GM12878 (cell line): Measurements from ENCODE around the gene BIRC5. TPM values are rescaled to one million over a fixed set of nuclear protein-coding genes. Genes with fewer than 3 reads are reported as not detected.

Experiments used
- ATAC-seq: fragments of 200-7000 bp; cut with Tn5 transposase; 3 replicates; pipeline ENCODE4 v1.9.1; 2020; ENCODE audit warnings: mild to moderate bottlenecking, moderate library complexity
- BruUV-seq: library from RNA; stranded (reverse); fragments of 400-500 nt; replicated peaks from 2 replicates; lab custom pipeline; 2021; lab: Mats Ljungman, UMichigan
- CTCF ChIA-PET: fragments of 300-600 bp; sonication (Branson Sonifier 250); formaldehyde crosslinking; extraction: SDS; loops from one replicate; lab custom pipeline; 2021; ENCODE audit warnings: inconsistent platforms; lab: Yijun Ruan, JAX
- POLR2A ChIA-PET: fragments of 350-600 bp; formaldehyde crosslinking; extraction: SDS; loops from one replicate; lab custom pipeline; 2021; ENCODE audit warnings: inconsistent platforms; lab: Charles Lee
- RAD21 ChIA-PET: fragments of 300-600 bp; sonication (Branson Sonifier 250); formaldehyde crosslinking; loops from one replicate; lab custom pipeline; 2023; ENCODE audit warnings: antibody characterized with exemption; ENCODE audit not compliant: unreplicated experiment; lab: Charles Lee
- SMC1A ChIA-PET: fragments of 300-600 bp; sonication (Branson Sonifier 250); formaldehyde crosslinking; loops from one replicate; lab custom pipeline; 2023; ENCODE audit not compliant: unreplicated experiment, uncharacterized antibody; lab: Charles Lee
- DNase-seq: peaks from one replicate; pipeline ENCODE4 v3.0.0-alpha.2; 2011; ENCODE audit warnings: low read depth, low spot score
- FAIRE-seq: peaks from 3 replicates; lab custom pipeline; 2011; peaks lifted over from hg19 to GRCh38; lab: Jason Lieb, UNC
- H2AFZ ChIP-seq: 2 replicates; pipeline ENCODE4 v1.6.0; 2011; ENCODE audit warnings: low read depth, low read length, control low read depth; ENCODE audit not compliant: control insufficient read depth
- H3K27ac ChIP-seq: 2 replicates; pipeline ENCODE4 v1.5.1; 2011; ENCODE audit warnings: control low read depth; ENCODE audit not compliant: control insufficient read depth, insufficient read depth
- H3K27me3 ChIP-seq, 2 experiments: replicated peaks in 1 of 2; 2 replicates each; pipeline versions ENCODE4 v1.6.0 to v1.6.1; 2011; ENCODE audit warnings: low read length in 1 of 2; ENCODE audit not compliant: control insufficient read depth in 2 of 2, insufficient read depth in 2 of 2
- H3K36me3 ChIP-seq, 2 experiments: 2 replicates each; pipeline ENCODE4 v1.5.1; 2011; ENCODE audit warnings: low read length in 1 of 2; ENCODE audit not compliant: control insufficient read depth in 2 of 2, insufficient read depth in 2 of 2
- H3K4me1 ChIP-seq: 2 replicates; pipeline ENCODE4 v1.6.1; 2011; ENCODE audit warnings: mild to moderate bottlenecking, low read length, moderate library complexity, mixed read lengths; ENCODE audit not compliant: control insufficient read depth, insufficient read depth
- H3K4me2 ChIP-seq: 2 replicates; pipeline ENCODE4 v1.6.0; 2011; ENCODE audit warnings: control low read depth; ENCODE audit not compliant: control insufficient read depth, insufficient read depth
- H3K4me3 ChIP-seq: fragments of 200-600 bp; sonication (generic); 2 replicates; pipeline ENCODE4 v1.5.1; 2016
- H3K79me2 ChIP-seq: 2 replicates; pipeline ENCODE4 v1.6.0; 2011; ENCODE audit warnings: low read length; ENCODE audit not compliant: control insufficient read depth, insufficient read depth
- H3K9ac ChIP-seq: 2 replicates; pipeline ENCODE4 v1.8.0; 2011; ENCODE audit warnings: low read length, control low read depth, mixed read lengths; ENCODE audit not compliant: control insufficient read depth, insufficient read depth
- H3K9me3 ChIP-seq: replicated peaks from 3 replicates; pipeline ENCODE4 v1.5.1; 2011; ENCODE audit warnings: mild to moderate bottlenecking, low read length; ENCODE audit not compliant: control insufficient read depth, insufficient read depth
- H4K20me1 ChIP-seq: 2 replicates; pipeline ENCODE4 v1.6.0; 2011; ENCODE audit not compliant: control insufficient read depth, insufficient read depth
- CEBPZ ChIP-seq: fragments of 150-350 bp; IDR thresholded peaks from 2 replicates; pipeline ENCODE4 v1.6.1; 2016; ENCODE audit warnings: low read depth, low read length
- CREM ChIP-seq: IDR thresholded peaks from 2 replicates; pipeline ENCODE4 v1.6.1; 2014; ENCODE audit warnings: antibody characterized with exemption, low read depth
- EED ChIP-seq: sonication (generic); IDR thresholded peaks from 2 replicates; pipeline ENCODE4 v1.6.1; 2016; ENCODE audit warnings: antibody characterized with exemption, low read depth
- FOXM1 ChIP-seq: IDR thresholded peaks from 2 replicates; pipeline ENCODE4 v1.6.1; 2012; ENCODE audit warnings: low read depth, mild to moderate bottlenecking, inconsistent platforms, low read length, moderate library complexity
- HCFC1 ChIP-seq: fragments of 150-350 bp; IDR thresholded peaks from 2 replicates; pipeline ENCODE4 v1.6.1; 2014; ENCODE audit warnings: low read length
- IRF4 ChIP-seq: IDR thresholded peaks from 2 replicates; pipeline ENCODE4 v1.6.1; 2011; ENCODE audit warnings: low read depth, low read length
- MEF2A ChIP-seq: IDR thresholded peaks from 2 replicates; pipeline ENCODE4 v1.6.1; 2011; ENCODE audit warnings: low read depth, mild to moderate bottlenecking, low read length, moderate library complexity; ENCODE audit not compliant: insufficient read depth
- POLR2A ChIP-seq: IDR thresholded peaks from 2 replicates; pipeline ENCODE4 v1.6.1; 2011; ENCODE audit warnings: low read depth, mild to moderate bottlenecking, low read length
- RUNX3 ChIP-seq: IDR thresholded peaks from 2 replicates; pipeline ENCODE4 v1.6.1; 2012; ENCODE audit warnings: low read length, inconsistent platforms
- ZBTB4 ChIP-seq: fragments of 450-650 bp; formaldehyde crosslinking; IDR thresholded peaks from 2 replicates; pipeline ENCODE4 v1.4.0; 2022; ENCODE audit warnings: mild to moderate bottlenecking, moderate library complexity
- ZZZ3 ChIP-seq: IDR thresholded peaks from 2 replicates; pipeline ENCODE4 v1.6.1; 2011; ENCODE audit warnings: low read depth; ENCODE audit not compliant: control insufficient read depth, insufficient read length
- WGBS: methylation state at CpG from one replicate; pipeline ENCODE4 v1.1.6; 2016; ENCODE audit warnings: low lambda C conversion rate; ENCODE audit not compliant: insufficient replicate concordance, insufficient coverage; ENCODE audit errors: missing lambda C conversion rate; 5-methylcytosine and 5-hydroxymethylcytosine counted together
- in situ Hi-C: fragments of 300-500 bp; cut with MboI; formaldehyde crosslinking; loops from 9 replicates; pipeline ENCODE4 v1.14.3; 2018; ENCODE audit warnings: mixed read lengths
- intact Hi-C: fragments of 100-400 bp; cut with micrococcal nuclease; formaldehyde crosslinking; loops from one replicate; pipeline ENCODE4 v1.14.2; 2022; ENCODE audit not compliant: unreplicated experiment
- polyA plus RNA-seq, 11 experiments: library from polyadenylated mRNA; depleted of rRNA in 4 of 11; unstranded in 6 of 11; stranded (reverse) in 5 of 11; fragments of >200 nt; fragmentation: Nextera tagmentation in 4 of 11; fragmentation: Illumina TruSeq in 1 of 11; extraction: Ambion mirVana in 4 of 11; extraction: Trizol in 1 of 11; gene quantifications; 1 replicate in 1 of 11; 2 replicates in 10 of 11; pipeline versions ENCODE4 v1.2.1 to v1.2.3, GENCODE V29; 2011 to 2016; ENCODE audit warnings: inconsistent platforms in 2 of 11, missing spikeins in 2 of 11, low read depth in 1 of 11
- total RNA-seq, 4 experiments: library from RNA; depleted of rRNA in 3 of 4; stranded (reverse); fragments of >200 nt in 3 of 4; fragmentation: Illumina TruSeq in 1 of 4; extraction: Trizol in 1 of 4; gene quantifications; 2 replicates each; pipeline versions ENCODE4 v1.2.1 to v1.2.3, GENCODE V29; 2013 to 2021

BIRC5 gene
- total and polyA plus RNA-seq, 10 of the 15 experiments (the other 5 are each of a cell fraction or from before 2014, with no cell fraction given), result 41.0 to 175 (median 90.8) TPM

- H3K36me3 ChIP-seq, result peaks cover 7 to 13% of the 10 kb centered on the region in 2 experiments; a peak in 3 of 4 replicates
- in situ Hi-C loops (no loop called here), intact Hi-C loops (no loop called here)
- no peak overlapping the region for H3K4me2 ChIP-seq
- no peaks in the 10 kb centered on the region for H3K79me2 ChIP-seq
- TF ChIP-seq EED, result no peak
- peak; percentile 45; the same call in 1 of the 2 replicates for TF ChIP-seq POLR2A
- TF ChIP-seq FOXM1, result no peak
- H3K9ac ChIP-seq, result no peak overlapping the region
- H3K27ac ChIP-seq, result no peak overlapping the region
- H4K20me1 ChIP-seq, result no peaks in the 10 kb centered on the region
- H3K4me1 ChIP-seq, result no peaks in the 10 kb centered on the region
- ChIA-PET SMC1A (no interaction called here), CTCF (interaction anchor here (1.3 to 1.9 kb wide), 3 partner anchors 23 to 142 kb away, joined by 4 to 6 read pairs (median 5); no protein-coding TSS in a partner anchor), RAD21 (no interaction called here), POLR2A (no interaction called here)
- no peaks in the 10 kb centered on the region for H3K9me3 ChIP-seq
- no peak overlapping the region for H3K4me3 ChIP-seq
- no TSS peak for BruUV-seq
- ATAC-seq, result no peak
- no peak for FAIRE-seq
- peaks cover 4 to 6% of the 10 kb centered on the region in 2 experiments; a peak in 2 of 4 replicates for H3K27me3 ChIP-seq
- no peak for DNase-seq
- WGBS, result 48% methylated on average over 20 of the region's 20 CpGs
- no peak overlapping the region for H2AFZ ChIP-seq
Measured at GRCh38 chr17:78226759-78227454, 12.9 kb downstream of the BIRC5 start.

- CTCF ChIA-PET, result interaction anchor here (0.9 to 1.9 kb wide), 2 partner anchors 24 to 208 kb away, joined by 5 to 6 read pairs; no protein-coding TSS in a partner anchor
- in situ Hi-C loops (no loop called here), intact Hi-C loops (no loop called here)
- Histone ChIP-seq H3K4me3 (no peak overlapping the region), H3K4me1 (peaks cover under 1% of the 10 kb centered on the region; the same call in 1 of the 2 replicates), H4K20me1 (no peaks in the 10 kb centered on the region), H3K9ac (no peak overlapping the region), H3K27ac (no peak overlapping the region), H2AFZ (no peak overlapping the region), H3K79me2 (no peaks in the 10 kb centered on the region), H3K27me3 (peaks cover 5 to 6% of the 10 kb centered on the region in 2 experiments; a peak in 2 of 4 replicates), H3K36me3 (peaks cover 7 to 13% of the 10 kb centered on the region in 2 experiments; a peak in 3 of 4 replicates), H3K4me2 (no peak overlapping the region), H3K9me3 (no peaks in the 10 kb centered on the region)
- 36% methylated on average over 10 of the region's 10 CpGs for WGBS
- DNase-seq (no peak), ATAC-seq (no peak), FAIRE-seq (no peak)
- SMC1A ChIA-PET, result no interaction called here
- RAD21 ChIA-PET, result no interaction called here
- POLR2A ChIA-PET, result no interaction called here
- no TSS peak for BruUV-seq
- TF ChIP-seq ZBTB4 (CRISPR knock-in tag) (no peak), RUNX3 (no peak), CEBPZ (no peak), MEF2A (no peak), ZZZ3 (no peak), IRF4 (no peak), CREM (no peak), HCFC1 (no peak)
Measured at GRCh38 chr17:78227455-78227916, 13.4 kb downstream of the BIRC5 start.
